Measurements from ENCODE around the gene MPV17L2.

- peak in 1 of 6 experiments; percentile 5 for TF ChIP-seq CTCF (IDR thresholded peaks at IDR 0.05)
- peak; percentile 90 to 96 for TF ChIP-seq POLR2A (IDR thresholded peaks at IDR 0.05)
Observed at GRCh38 chr19:18192673-18193387, at the start of gene MPV17L2.

Data from adrenal gland (tissue), 5 donors.